ENCODE results near the gene SAG.
A peak's percentile ranks its signal among the peaks of the same experiment; 100 is the strongest.
"Not testable (repeated sequence)": the region's sequence is repeated elsewhere in the genome, so short reads cannot be mapped to it uniquely, and the experiment has no call there.

SAG gene

DNA sequence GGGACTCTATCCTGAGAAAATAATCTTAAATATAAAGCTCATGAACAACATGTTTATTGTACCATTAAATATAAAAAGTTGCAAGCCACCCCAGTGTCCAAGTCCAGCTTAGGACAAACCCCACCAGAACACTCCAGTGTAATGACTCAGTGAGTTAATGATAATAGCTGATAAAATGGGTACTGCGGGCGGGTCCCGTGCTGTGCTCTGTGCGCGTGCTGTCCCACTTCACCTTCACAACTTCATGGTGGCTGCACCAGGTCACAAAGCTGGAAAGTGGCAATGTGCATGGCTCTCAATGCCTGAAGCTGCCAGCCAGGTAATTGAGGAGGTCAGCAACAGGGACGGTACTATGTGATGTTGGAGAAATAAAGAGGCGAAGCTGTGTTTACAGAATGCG is 65.2 kb downstream of the SAG start:
- DNase-seq (ENCODE audit: extremely low spot score, insufficient read length, low read depth) (no peak), FAIRE-seq (no peak)

DNA sequence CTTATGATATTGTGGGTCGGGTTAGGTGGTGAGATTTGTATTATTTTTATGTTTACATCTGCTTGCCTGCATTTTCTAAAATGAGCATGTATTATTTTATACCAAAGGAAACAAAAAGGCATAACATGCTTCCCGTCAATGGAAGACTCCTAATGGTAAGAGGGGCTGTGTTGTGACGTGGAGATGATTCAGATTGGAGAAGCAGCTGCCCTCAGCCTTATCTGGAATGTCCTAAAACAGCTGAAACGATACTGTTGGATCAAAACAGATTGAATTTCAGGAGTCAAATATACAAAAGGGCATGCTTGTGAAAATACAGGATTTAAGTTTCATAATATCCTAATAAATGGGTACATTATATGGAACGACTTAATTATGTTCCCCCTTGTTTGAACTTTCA is 65.7 kb downstream of the SAG start:
- DNase-seq (ENCODE audit: extremely low spot score, insufficient read length, low read depth), result no peak
- no peak for FAIRE-seq

DNA sequence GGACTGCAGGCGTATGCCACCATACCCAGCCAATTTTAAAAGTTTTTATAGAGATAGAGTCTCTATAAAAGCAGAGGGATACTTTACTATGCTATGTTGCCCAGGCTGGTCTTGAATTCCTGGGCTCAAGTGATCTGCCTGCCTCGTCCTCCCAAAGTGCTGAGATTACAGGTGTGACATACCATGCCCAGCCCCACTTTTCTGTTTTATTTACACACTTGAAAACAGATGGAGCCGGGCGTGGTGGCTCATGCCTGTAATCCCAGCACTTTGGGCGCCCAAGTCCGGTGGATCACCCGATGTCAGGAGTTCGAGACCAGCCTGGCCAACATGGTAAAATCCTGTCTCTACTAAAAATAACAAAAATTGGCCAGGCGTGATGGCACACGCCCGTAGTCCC is 67.2 kb downstream of the SAG start:
- not testable (repeated sequence) for DNase-seq (ENCODE audit: extremely low spot score, insufficient read length, low read depth); FAIRE-seq

DNA sequence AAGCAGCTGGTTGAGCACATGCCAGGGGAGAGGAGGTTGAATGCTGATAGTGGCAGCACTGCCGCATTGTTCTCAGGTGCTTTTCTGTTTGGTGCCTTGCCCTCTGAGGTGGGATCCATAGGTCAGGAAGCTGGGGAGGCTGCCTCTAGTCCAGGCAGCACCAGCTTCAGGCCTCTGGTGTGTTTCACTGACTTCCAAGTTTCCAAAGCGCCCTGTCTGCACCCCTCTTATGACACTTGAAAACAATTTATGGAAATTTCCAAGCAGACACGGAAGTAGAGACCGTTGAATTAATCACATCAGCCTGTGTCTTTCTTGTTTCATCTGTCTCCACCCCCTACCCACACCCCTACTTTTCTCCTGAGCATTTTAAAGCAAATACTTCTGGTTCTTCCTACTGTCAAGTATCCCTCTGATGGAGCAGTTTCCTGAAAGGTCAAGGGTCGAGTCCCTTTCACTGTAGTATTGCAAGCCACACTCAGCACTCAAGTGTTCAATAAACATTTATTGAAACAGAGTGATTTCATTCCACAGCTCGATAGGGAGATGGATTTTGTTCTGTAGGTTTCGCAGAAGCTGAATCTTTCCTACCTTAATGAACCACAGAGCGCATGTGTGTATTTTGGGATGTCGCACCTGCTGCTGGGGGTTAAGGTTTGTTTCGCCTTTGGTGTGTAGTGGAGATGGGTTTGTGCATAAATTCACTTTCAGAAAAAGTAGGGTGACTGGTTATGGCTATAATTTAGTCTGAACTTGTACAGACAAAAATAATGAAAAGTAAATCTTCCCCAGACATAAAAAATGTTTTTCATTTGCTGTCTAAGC is 68.1 kb downstream of the SAG start:
- DNase-seq (ENCODE audit: extremely low spot score, insufficient read length, low read depth) (no peak), FAIRE-seq (peak; percentile 83)

GRCh38 chr2:233379034-233379433 is 71.4 kb downstream of the SAG start:
- DNase-seq (ENCODE audit: extremely low spot score, insufficient read length, low read depth) (no peak), FAIRE-seq (no peak)

- FAIRE-seq, result no peak
- no peak for DNase-seq (ENCODE audit: extremely low spot score, insufficient read length, low read depth)
Measured at GRCh38 chr2:233379441-233379840, 71.8 kb downstream of the SAG start.

GRCh38 chr2:233380132-233380895 is 72.7 kb downstream of the SAG start:
- FAIRE-seq (peak; percentile 94), DNase-seq (ENCODE audit: extremely low spot score, insufficient read length, low read depth) (no peak)

DNA sequence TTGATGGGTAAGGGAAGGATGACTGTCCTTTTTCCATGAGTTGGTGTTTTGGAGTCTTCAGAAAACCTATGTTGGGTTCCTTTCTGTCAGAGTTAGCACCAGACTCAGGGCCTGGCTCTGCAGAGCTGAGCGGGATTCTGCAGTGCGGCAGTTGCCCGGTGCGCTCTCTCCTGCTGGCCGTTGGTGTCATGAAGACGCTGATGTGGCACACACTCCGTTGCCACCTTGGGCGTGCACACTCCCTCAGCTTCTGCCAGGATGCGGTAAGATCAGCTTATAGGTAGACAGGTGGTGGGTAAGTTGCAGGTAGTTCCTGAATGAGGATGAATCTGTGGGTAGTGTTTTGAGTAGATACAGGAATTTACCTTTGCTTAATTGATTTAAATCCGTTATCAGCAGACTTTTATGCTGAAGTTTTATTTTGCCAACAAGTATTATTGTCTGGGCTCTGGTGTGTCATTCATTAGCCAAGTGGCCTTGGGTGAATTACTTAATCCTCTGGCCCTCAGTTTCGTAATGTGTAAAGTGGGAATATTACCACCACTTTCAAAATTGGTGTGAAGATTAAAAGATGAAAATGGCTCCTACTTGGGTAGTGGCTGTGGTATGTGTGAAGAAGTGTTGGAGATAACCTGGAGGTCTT is 73.5 kb downstream of the SAG start:
- DNase-seq (ENCODE audit: extremely low spot score, insufficient read length, low read depth), result no peak
- peak; percentile 87 for FAIRE-seq

DNA sequence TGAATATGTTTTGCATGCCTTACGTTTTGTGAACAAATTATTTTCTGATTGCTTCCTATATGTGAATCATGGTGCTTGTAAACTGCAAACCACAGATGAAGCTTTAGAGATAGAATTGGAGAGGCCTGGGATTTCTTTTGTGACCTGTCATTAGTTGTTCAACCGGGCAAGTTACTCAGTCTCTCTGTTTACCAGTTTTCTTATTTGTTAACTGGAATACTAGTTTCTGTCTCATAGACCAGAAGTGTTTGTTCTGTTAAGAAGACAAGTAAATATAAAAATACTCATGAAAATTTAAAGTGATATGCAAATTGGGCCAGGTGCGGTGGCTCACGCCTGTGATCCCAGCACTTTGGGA is 74.0 kb downstream of the SAG start:
- DNase-seq (ENCODE audit: extremely low spot score, insufficient read length, low read depth) (no peak), FAIRE-seq (no peak)

DNA sequence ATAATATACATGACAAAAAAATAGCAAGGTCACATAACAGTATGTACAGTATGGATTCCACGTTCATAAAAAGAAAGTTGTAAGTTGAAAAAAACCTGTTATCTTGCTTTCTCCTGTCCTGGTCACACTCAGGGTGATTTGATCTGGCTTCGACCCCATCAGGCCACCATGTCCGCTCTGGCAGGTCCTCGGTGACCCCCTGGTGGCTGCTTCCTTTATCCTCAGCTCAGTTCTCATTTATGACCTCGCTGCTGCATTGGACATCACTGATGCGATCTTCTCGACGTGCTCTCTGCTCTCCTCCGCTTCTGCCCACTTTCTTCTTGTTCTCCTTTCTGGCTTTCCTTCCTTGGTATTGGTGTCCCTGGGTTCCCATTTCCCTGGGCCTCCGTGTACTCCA is 76.4 kb downstream of the SAG start:
- no peak for FAIRE-seq
- no peak for DNase-seq (ENCODE audit: extremely low spot score, insufficient read length, low read depth)

DNA sequence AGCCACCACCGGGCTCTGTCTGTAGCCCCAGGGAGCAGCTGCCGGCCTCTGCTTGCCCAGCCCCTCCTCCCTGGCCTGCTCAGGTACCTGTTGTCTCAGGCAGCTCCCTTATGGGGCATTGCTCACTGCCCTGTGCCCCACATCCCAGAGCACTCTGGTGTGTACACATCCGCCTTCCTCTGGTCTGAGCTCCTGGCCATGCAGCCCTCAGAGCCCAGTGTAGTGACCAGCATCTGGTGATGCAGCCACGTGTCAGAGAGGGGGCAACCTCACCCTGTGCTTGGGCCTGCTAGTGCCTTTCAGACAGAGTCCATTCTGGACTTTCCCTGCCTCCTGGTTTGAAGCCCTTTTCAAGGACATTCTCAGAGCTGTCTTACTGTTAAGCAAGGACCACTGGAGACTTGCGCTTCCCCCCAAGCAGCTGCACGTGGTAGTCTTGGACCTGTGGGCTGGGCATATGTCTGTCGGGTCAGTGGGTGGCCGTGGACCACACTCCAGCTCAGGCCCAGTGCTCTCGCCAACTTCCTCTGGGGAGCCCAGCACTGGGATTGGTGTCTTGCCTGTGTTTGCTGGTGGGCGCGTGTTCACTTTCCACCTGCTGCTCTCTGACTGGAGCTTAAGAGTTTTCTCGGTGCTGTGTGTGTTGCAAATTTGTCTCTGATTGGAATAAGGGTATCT is 77.3 kb downstream of the SAG start:
- FAIRE-seq (no peak), DNase-seq (ENCODE audit: extremely low spot score, insufficient read length, low read depth) (no peak)

DNA sequence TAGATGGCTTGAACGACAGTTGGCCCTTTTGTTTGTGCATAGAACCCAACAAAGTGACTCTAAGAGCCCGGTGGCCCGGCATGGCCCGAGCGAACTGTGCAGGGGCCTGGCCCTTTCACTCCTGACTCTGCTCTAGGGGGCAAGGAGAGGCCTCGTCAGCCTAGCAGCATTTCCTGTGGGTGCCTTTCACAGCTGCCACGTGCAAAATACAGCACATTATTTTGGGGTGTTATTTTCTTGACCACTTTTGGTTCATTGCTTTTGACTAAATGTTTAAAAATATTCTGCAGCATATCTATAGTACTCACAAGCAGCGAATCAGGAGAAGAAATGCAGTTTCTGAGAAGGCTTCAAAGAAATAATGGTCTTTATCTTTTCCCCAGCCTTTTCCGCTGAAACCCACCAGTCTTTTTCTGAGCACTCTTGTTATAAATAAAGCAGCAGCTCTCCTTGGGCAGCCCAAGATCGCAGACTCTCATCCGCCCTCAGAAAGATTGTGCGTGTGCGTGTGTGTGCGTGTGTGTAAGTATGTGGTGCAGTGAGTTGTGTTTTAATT is 78.0 kb downstream of the SAG start:
- peak; percentile 45 for DNase-seq (ENCODE audit: extremely low spot score, insufficient read length, low read depth)
- peak; percentile 94 for FAIRE-seq

GRCh38 chr2:233386382-233387041 is 78.9 kb downstream of the SAG start:
- DNase-seq (ENCODE audit: extremely low spot score, insufficient read length, low read depth), result no peak
- no peak for FAIRE-seq

GRCh38 chr2:233387225-233387624 is 79.6 kb downstream of the SAG start:
- no peak for FAIRE-seq
- DNase-seq (ENCODE audit: extremely low spot score, insufficient read length, low read depth), result no peak

- no peak for DNase-seq (ENCODE audit: extremely low spot score, insufficient read length, low read depth)
- FAIRE-seq, result no peak
Measured at GRCh38 chr2:233387667-233388528, 80.3 kb downstream of the SAG start.

- FAIRE-seq (no peak), DNase-seq (ENCODE audit: extremely low spot score, insufficient read length, low read depth) (no peak)
Measured at GRCh38 chr2:233389601-233390125, 82.0 kb downstream of the SAG start.

DNA sequence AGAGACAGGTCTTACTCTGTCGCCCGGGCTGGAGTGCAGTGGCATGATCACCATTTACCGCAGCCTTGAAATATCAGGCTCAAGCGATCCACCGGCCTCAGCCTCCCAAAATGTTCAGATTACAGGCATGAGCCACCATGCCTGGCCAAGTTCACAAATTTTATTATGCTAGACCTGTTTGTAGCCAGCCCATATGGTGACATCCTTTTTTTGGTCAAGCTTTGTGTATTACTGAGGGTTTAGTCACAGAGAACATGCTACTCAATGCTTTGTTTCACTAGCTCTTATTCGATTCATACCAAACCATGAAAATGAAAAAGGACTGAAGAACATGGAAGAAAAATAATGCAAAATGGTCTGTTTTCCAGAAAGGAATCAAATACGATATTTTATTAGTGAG is 88.1 kb downstream of the SAG start:
- DNase-seq (ENCODE audit: extremely low spot score, insufficient read length, low read depth) (no peak), FAIRE-seq (no peak)
